HG02884 (cell line): ENCODE results near the gene NTS.

Experiments used
- ATAC-seq: cut with Tn5 transposase; IDR thresholded peaks from one replicate; pipeline ENCODE4 v1.9.1; 2021; ENCODE audit warnings: mild to moderate bottlenecking, moderate library complexity; ENCODE audit not compliant: unreplicated experiment

The NTS gene

DNA sequence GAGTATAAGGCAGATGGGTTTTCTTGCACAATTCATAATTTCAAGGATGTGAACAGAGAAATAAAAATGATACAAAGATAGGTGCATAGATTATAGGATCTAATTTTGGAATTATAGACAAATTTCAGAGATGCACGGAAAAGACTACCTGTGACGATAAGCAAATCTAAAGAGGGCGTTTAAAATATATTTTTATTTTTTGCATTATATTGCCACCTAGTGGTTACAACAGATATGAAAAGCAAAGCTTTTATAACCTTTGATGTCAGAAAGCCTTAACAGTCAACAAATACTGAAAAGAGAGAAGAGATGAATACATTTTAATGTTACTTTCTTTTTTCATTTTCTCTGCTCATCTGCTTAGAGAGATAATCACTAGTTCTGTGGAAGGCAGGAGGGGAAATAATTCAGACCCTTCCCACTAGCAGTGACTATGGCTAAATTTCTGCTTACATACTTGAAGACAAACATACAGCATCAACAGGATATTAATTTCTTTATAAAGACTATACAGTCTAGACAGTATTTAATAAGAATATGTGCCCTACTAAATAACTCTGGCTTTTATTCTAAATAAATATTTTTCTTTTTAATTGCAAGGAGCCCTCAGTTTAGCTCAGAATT lies 46.3 kb downstream of the NTS start:
- ATAC-seq = no peak

GRCh38 chr12:85923767-85924331 lies 49.8 kb downstream of the NTS start:
- ATAC-seq = peak; percentile 52

DNA sequence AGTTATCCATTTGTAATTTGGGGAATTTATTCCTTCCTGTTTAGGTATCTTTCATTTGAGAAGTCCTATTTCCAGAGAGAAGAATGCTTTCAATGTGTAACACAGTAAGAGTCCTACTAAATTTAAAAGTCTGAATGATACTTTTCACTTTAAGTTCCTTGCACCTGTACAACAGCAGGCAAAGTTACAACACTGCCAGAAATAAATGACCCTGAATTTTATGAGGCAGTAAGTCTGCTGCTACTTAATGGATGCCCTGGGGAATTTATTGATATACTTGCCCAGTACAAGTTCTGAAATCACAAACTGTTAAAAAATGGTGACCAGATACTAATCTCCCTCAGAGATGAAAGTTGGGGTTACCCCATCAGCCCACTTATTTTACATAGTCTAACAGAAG lies 53.1 kb downstream of the NTS start:
- ATAC-seq = no peak
